WERI-Rb-1 (cell line): Measurements from ENCODE around the gene RFNG.

Source experiments
- DNase-seq: peaks from one replicate; pipeline ENCODE4 v3.0.0-alpha.2; 2020
- H3K27ac ChIP-seq: fragments of 250-450 bp; sonication (Bioruptor Pico); 2 replicates; pipeline ENCODE4 v1.5.1; 2020; ENCODE audit warnings: mild to moderate bottlenecking, moderate library complexity
- H3K27me3 ChIP-seq: fragments of 250-450 bp; sonication (Bioruptor Pico); 2 replicates; pipeline ENCODE4 v1.5.1; 2021; ENCODE audit warnings: mild to moderate bottlenecking, low read depth, moderate library complexity; ENCODE audit not compliant: insufficient read depth, severe bottlenecking
- H3K36me3 ChIP-seq: fragments of 250-450 bp; sonication (Bioruptor Pico); 2 replicates; pipeline ENCODE4 v1.5.1; 2020; ENCODE audit warnings: mild to moderate bottlenecking, moderate library complexity
- H3K4me3 ChIP-seq: 2 replicates; pipeline ENCODE4 v1.5.1; 2011; ENCODE audit warnings: low read depth, mild to moderate bottlenecking, control low read depth, low read length
- H3K9me3 ChIP-seq: fragments of 250-450 bp; sonication (Bioruptor Pico); 2 replicates; pipeline ENCODE4 v1.5.1; 2021; ENCODE audit warnings: mild to moderate bottlenecking, moderate library complexity; ENCODE audit not compliant: severe bottlenecking
- TF ChIP-seq, protein P1 (sequence below): IDR thresholded peaks from 2 replicates; pipeline ENCODE4 v1.5.1; 2011; ENCODE audit warnings: low read depth, mild to moderate bottlenecking, control low read depth, inconsistent platforms, low read length

The RFNG gene

DNA sequence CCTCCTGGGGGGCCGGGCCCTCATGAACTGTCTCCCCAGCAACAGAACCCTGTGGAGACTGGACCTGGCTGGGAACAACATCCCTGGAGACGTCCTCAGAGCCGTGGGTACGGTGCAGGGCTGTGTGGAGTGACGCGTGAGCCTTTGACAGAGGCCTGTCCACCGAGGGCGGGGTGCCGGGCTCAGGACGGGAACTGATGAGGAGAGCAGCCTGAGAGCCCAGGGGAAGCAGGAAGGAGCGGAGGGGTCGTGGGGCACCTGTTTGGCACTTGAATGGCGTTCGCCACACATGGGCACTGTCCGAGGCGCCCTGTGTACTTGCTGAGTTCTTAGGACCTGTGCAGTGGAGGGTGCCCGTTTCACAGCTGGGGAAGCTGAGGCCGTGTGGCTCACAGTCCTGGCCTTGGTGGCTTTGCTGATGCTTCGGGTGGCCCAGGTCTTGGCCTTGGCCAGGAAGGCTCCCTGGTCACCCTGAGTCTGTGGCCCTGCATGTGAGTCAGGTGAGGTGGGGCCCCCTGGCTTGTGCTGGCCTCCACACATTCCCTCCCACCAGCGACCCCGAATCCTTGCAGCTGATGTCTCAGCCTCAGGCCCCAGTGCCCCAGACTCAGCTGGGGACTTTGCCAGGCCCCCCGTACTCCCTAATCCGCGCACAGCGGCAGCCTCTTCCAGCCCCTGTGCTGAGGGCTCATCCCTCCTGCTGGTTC, 26.1 kb downstream of the RFNG start:
- H3K4me3 ChIP-seq, result no peak overlapping the region
- H3K27me3 ChIP-seq, result no peaks in the 10 kb centered on the region
- DNase-seq, result no peak
- H3K9me3 ChIP-seq, result no peaks in the 10 kb centered on the region
- TF ChIP-seq, protein P1, sequence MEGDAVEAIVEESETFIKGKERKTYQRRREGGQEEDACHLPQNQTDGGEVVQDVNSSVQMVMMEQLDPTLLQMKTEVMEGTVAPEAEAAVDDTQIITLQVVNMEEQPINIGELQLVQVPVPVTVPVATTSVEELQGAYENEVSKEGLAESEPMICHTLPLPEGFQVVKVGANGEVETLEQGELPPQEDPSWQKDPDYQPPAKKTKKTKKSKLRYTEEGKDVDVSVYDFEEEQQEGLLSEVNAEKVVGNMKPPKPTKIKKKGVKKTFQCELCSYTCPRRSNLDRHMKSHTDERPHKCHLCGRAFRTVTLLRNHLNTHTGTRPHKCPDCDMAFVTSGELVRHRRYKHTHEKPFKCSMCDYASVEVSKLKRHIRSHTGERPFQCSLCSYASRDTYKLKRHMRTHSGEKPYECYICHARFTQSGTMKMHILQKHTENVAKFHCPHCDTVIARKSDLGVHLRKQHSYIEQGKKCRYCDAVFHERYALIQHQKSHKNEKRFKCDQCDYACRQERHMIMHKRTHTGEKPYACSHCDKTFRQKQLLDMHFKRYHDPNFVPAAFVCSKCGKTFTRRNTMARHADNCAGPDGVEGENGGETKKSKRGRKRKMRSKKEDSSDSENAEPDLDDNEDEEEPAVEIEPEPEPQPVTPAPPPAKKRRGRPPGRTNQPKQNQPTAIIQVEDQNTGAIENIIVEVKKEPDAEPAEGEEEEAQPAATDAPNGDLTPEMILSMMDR, result no peak
- peaks cover 26% of the 10 kb centered on the region for H3K36me3 ChIP-seq
- H3K27ac ChIP-seq, result no peak overlapping the region

GRCh38 chr17:82024859-82025258, 26.8 kb downstream of the RFNG start:
- TF ChIP-seq, protein P1, result no peak
- H3K9me3 ChIP-seq, result no peaks in the 10 kb centered on the region
- H3K4me3 ChIP-seq, result no peak overlapping the region
- H3K36me3 ChIP-seq, result peaks cover 30% of the 10 kb centered on the region
- no peak for DNase-seq
- no peak overlapping the region for H3K27ac ChIP-seq
- no peaks in the 10 kb centered on the region for H3K27me3 ChIP-seq

DNA sequence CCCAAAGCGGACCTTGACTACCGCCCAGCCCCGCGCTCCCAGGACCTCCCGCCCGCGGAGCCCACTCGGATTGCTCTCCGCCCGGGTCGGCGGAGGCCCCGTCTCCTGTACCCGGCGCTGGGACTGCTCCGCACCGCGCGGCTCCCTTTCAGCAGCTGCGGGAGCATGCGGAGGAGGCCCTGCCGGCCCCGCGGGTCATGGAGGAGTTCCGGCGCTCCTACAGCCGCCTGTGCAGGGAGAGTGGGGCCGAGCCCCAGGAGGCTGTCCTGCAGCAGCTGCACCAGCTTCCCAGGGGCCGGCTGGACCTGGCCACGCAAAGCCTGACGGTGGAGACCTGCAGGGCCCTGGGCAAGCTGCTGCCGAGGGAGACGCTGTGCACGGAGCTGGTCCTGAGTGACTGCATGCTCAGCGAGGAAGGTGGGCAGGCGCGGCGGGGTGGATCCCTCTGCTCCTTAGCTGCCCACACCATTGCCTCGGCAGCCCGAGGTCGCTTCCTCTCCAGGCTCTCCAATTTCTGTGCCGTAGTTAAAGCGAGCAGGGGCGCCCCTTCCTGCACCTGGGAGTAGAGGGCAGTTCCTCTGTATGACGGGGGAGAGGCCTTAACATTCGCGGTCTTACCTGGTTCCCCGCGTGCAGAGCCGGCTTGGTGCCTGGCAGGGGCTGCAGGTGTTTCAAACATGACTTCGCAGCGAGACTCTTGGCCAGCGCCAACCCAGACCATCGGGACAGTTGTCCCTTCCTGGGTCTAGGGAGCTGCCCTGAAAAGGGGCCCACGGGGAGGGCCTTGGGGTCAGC, 28.0 kb downstream of the RFNG start:
- peaks cover 26% of the 10 kb centered on the region for H3K36me3 ChIP-seq

GRCh38 chr17:82022981-82023446, 28.6 kb downstream of the RFNG start, which contains the start of gene LRRC45:
TSS of gene LRRC45 (plus strand) at chr17:82023305. CDS start at chr17:82023644, 339 bp downstream.
- H3K9me3 ChIP-seq, result no peaks in the 10 kb centered on the region
- TF ChIP-seq, protein P1, result no peak
- DNase-seq, result peak; percentile 100
- peaks cover 30% of the 10 kb centered on the region for H3K36me3 ChIP-seq
- H3K4me3 ChIP-seq, result peak within 1 kb of the TSS; percentile 86
- peak within 1 kb of the TSS; percentile 72 for H3K27ac ChIP-seq
- no peaks in the 10 kb centered on the region for H3K27me3 ChIP-seq

More for the DNA sequence above, 28.0 kb downstream of the RFNG start:
- Histone ChIP-seq H3K27ac (peak overlapping the region; percentile 59), H3K9me3 (no peaks in the 10 kb centered on the region), H3K4me3 (peak overlapping the region; percentile 86), H3K27me3 (no peaks in the 10 kb centered on the region)
- TF ChIP-seq, protein P1, result no peak
- DNase-seq, result peak; percentile 60

- Histone ChIP-seq H3K27ac (peak within 1 kb of the TSS; percentile 72), H3K4me3 (peak within 1 kb of the TSS; percentile 86), H3K27me3 (no peaks in the 10 kb centered on the region), H3K36me3 (peaks cover 36% of the 10 kb centered on the region), H3K9me3 (no peaks in the 10 kb centered on the region)
- no peak for DNase-seq
- TF ChIP-seq, protein P1, result no peak
These were observed 29.2 kb downstream of the RFNG start, which contains the start of gene CENPX for GRCh38 chr17:82022310-82022980. TSS of gene CENPX (minus strand) at chr17:82022878. CDS start at chr17:82022861, 17 bp downstream.
